ENCODE data around the gene ZIC5.

- no peak for TF ChIP-seq EZH2 (IDR thresholded peaks at IDR 0.05; ENCODE audit: borderline replicate concordance, low read length)
- TF ChIP-seq CTCF (IDR thresholded peaks at IDR 0.05; ENCODE audit: low read length), result no peak
Measured at GRCh38 chr13:99974939-99975561, 3.5 kb upstream of the ZIC5 start.

Data from OCI-LY1 (cell line).